ENCODE data around the gene ARHGAP21.
A peak's percentile ranks its signal among the peaks of the same experiment; 100 is the strongest.

The ARHGAP21 gene

GRCh38 chr10:24553051-24553612, 170.6 kb downstream of the ARHGAP21 start:
- H3K36me3 ChIP-seq (ENCODE audit: control insufficient read depth in 4 of 4, insufficient read depth in 4 of 4, low read length in 3 of 4), result no peaks in the 10 kb centered on the region
- ChIA-PET CTCF (no interaction called here), POLR2A (no interaction called here)
- no peak for DNase-seq
- H3K4me1 ChIP-seq (ENCODE audit: control extremely low read depth in 1 of 4, control insufficient read depth in 4 of 4, insufficient read depth in 4 of 4, low read length in 3 of 4), result peaks cover 0 to 15% (median 10%) of the 10 kb centered on the region in 4 experiments
- H3K27ac ChIP-seq (ENCODE audit: insufficient read depth in 1 of 2, low read depth in 1 of 2, low read length in 2 of 2, poor library complexity in 1 of 2, severe bottlenecking in 2 of 2), result no peak overlapping the region
- H3K4me3 ChIP-seq (ENCODE audit: control insufficient read depth in 1 of 7, extremely low read depth in 1 of 7, insufficient read depth in 4 of 7, low read depth in 2 of 7, low read length in 6 of 7), result no peak overlapping the region
- no peaks in the 10 kb centered on the region for H3K9me3 ChIP-seq (ENCODE audit: control extremely low read depth in 1 of 5, control insufficient read depth in 4 of 5, insufficient read depth in 2 of 5, low read depth in 1 of 5, low read length in 4 of 5)
- no peaks in the 10 kb centered on the region for H3K27me3 ChIP-seq (replicated peaks in 2 of 5; ENCODE audit: control insufficient read depth in 4 of 5, insufficient read depth in 5 of 5, low read length in 4 of 5)
- WGBS (ENCODE audit: insufficient coverage), result 89% methylated on average over 8 of the region's 10 CpGs

- CTCF ChIA-PET, result interaction anchor here (1.2 kb wide), 1 partner anchor 32 kb away, joined by 3 read pairs; no protein-coding TSS in a partner anchor
- WGBS (ENCODE audit: insufficient coverage), result 96% methylated on average over 21 of the region's 22 CpGs
- Histone ChIP-seq H3K4me1 (ENCODE audit: control extremely low read depth in 1 of 4, control insufficient read depth in 4 of 4, insufficient read depth in 4 of 4, low read length in 3 of 4) (peaks cover 0 to 15% (median 10%) of the 10 kb centered on the region in 4 experiments), H3K9me3 (ENCODE audit: control extremely low read depth in 1 of 5, control insufficient read depth in 4 of 5, insufficient read depth in 2 of 5, low read depth in 1 of 5, low read length in 4 of 5) (no peaks in the 10 kb centered on the region), H3K27me3 (replicated peaks in 2 of 5; ENCODE audit: control insufficient read depth in 4 of 5, insufficient read depth in 5 of 5, low read length in 4 of 5) (no peaks in the 10 kb centered on the region), H3K27ac (ENCODE audit: insufficient read depth in 1 of 2, low read depth in 1 of 2, low read length in 2 of 2, poor library complexity in 1 of 2, severe bottlenecking in 2 of 2) (no peak overlapping the region), H3K36me3 (ENCODE audit: control insufficient read depth in 4 of 4, insufficient read depth in 4 of 4, low read length in 3 of 4) (no peaks in the 10 kb centered on the region), H3K4me3 (ENCODE audit: control insufficient read depth in 1 of 7, extremely low read depth in 1 of 7, insufficient read depth in 4 of 7, low read depth in 2 of 7, low read length in 6 of 7) (no peak overlapping the region)
- peak in 1 of 3 donors; percentile 7 for DNase-seq
- POLR2A ChIA-PET, result no interaction called here
Observed at GRCh38 chr10:24552346-24553016, 171.2 kb downstream of the ARHGAP21 start.

GRCh38 chr10:24551161-24551560, 172.5 kb downstream of the ARHGAP21 start:
- no peaks in the 10 kb centered on the region for H3K27me3 ChIP-seq (replicated peaks in 2 of 5; ENCODE audit: control insufficient read depth in 4 of 5, insufficient read depth in 5 of 5, low read length in 4 of 5)
- H3K4me3 ChIP-seq (ENCODE audit: control insufficient read depth in 1 of 7, extremely low read depth in 1 of 7, insufficient read depth in 4 of 7, low read depth in 2 of 7, low read length in 6 of 7), result no peak overlapping the region
- H3K36me3 ChIP-seq (ENCODE audit: control insufficient read depth in 4 of 4, insufficient read depth in 4 of 4, low read length in 3 of 4), result no peaks in the 10 kb centered on the region
- WGBS (ENCODE audit: insufficient coverage), result 46% methylated on average over 1 of the region's 2 CpGs
- POLR2A ChIA-PET, result no interaction called here
- H3K9me3 ChIP-seq (ENCODE audit: control extremely low read depth in 1 of 5, control insufficient read depth in 4 of 5, insufficient read depth in 2 of 5, low read depth in 1 of 5, low read length in 4 of 5), result no peaks in the 10 kb centered on the region
- CTCF ChIA-PET, result interaction anchor here (1.2 kb wide), 1 partner anchor 31 kb away, joined by 3 read pairs; no protein-coding TSS in a partner anchor
- H3K4me1 ChIP-seq (ENCODE audit: control extremely low read depth in 1 of 4, control insufficient read depth in 4 of 4, insufficient read depth in 4 of 4, low read length in 3 of 4), result peaks cover 0 to 6% (median under 1%) of the 10 kb centered on the region in 4 experiments
- no peak for DNase-seq
- H3K27ac ChIP-seq (ENCODE audit: insufficient read depth in 1 of 2, low read depth in 1 of 2, low read length in 2 of 2, poor library complexity in 1 of 2, severe bottlenecking in 2 of 2), result no peak overlapping the region

GRCh38 chr10:24550680-24551079, 173.0 kb downstream of the ARHGAP21 start:
- WGBS (ENCODE audit: insufficient coverage), result 97% methylated on average over 8 of the region's 10 CpGs
- no peak overlapping the region for H3K27ac ChIP-seq (ENCODE audit: insufficient read depth in 1 of 2, low read depth in 1 of 2, low read length in 2 of 2, poor library complexity in 1 of 2, severe bottlenecking in 2 of 2)
- no peaks in the 10 kb centered on the region for H3K36me3 ChIP-seq (ENCODE audit: control insufficient read depth in 4 of 4, insufficient read depth in 4 of 4, low read length in 3 of 4)
- H3K9me3 ChIP-seq (ENCODE audit: control extremely low read depth in 1 of 5, control insufficient read depth in 4 of 5, insufficient read depth in 2 of 5, low read depth in 1 of 5, low read length in 4 of 5), result no peaks in the 10 kb centered on the region
- no peak overlapping the region for H3K4me3 ChIP-seq (ENCODE audit: control insufficient read depth in 1 of 7, extremely low read depth in 1 of 7, insufficient read depth in 4 of 7, low read depth in 2 of 7, low read length in 6 of 7)
- H3K27me3 ChIP-seq (replicated peaks in 2 of 5; ENCODE audit: control insufficient read depth in 4 of 5, insufficient read depth in 5 of 5, low read length in 4 of 5), result no peaks in the 10 kb centered on the region
- POLR2A ChIA-PET, result no interaction called here
- CTCF ChIA-PET, result interaction anchor here (1.0 kb wide), 1 partner anchor 16 kb away, joined by 3 read pairs; no protein-coding TSS in a partner anchor
- peaks cover 0 to 1% (median 0%) of the 10 kb centered on the region in 4 experiments for H3K4me1 ChIP-seq (ENCODE audit: control extremely low read depth in 1 of 4, control insufficient read depth in 4 of 4, insufficient read depth in 4 of 4, low read length in 3 of 4)
- DNase-seq, result no peak

GRCh38 chr10:24545585-24545984, 178.1 kb downstream of the ARHGAP21 start:
- CTCF ChIA-PET, result no interaction called here
- no CpG with 5 or more reads among the region's 3 CpGs for WGBS (ENCODE audit: insufficient coverage)

GRCh38 chr10:24544776-24545175, 178.9 kb downstream of the ARHGAP21 start:
- H3K36me3 ChIP-seq (ENCODE audit: control insufficient read depth in 4 of 4, insufficient read depth in 4 of 4, low read length in 3 of 4), result no peaks in the 10 kb centered on the region
- H3K27ac ChIP-seq (ENCODE audit: insufficient read depth in 1 of 2, low read depth in 1 of 2, low read length in 2 of 2, poor library complexity in 1 of 2, severe bottlenecking in 2 of 2), result no peak overlapping the region
- H3K4me1 ChIP-seq (ENCODE audit: control extremely low read depth in 1 of 4, control insufficient read depth in 4 of 4, insufficient read depth in 4 of 4, low read length in 3 of 4), result no peaks in the 10 kb centered on the region
- H3K27me3 ChIP-seq (replicated peaks in 2 of 5; ENCODE audit: control insufficient read depth in 4 of 5, insufficient read depth in 5 of 5, low read length in 4 of 5), result peaks cover 0 to 2% (median 0%) of the 10 kb centered on the region in 5 experiments
- H3K4me3 ChIP-seq (ENCODE audit: control insufficient read depth in 1 of 7, extremely low read depth in 1 of 7, insufficient read depth in 4 of 7, low read depth in 2 of 7, low read length in 6 of 7), result no peak overlapping the region
- ChIA-PET POLR2A (no interaction called here), CTCF (no interaction called here)
- no peak for DNase-seq
- no peaks in the 10 kb centered on the region for H3K9me3 ChIP-seq (ENCODE audit: control extremely low read depth in 1 of 5, control insufficient read depth in 4 of 5, insufficient read depth in 2 of 5, low read depth in 1 of 5, low read length in 4 of 5)
- 93% methylated on average over 10 of the region's 10 CpGs for WGBS (ENCODE audit: insufficient coverage)

More at GRCh38 chr10:24545585-24545984, 178.1 kb downstream of the ARHGAP21 start:
- POLR2A ChIA-PET, result no interaction called here
- H3K9me3 ChIP-seq (ENCODE audit: control extremely low read depth in 1 of 5, control insufficient read depth in 4 of 5, insufficient read depth in 2 of 5, low read depth in 1 of 5, low read length in 4 of 5), result no peaks in the 10 kb centered on the region
- H3K4me1 ChIP-seq (ENCODE audit: control extremely low read depth in 1 of 4, control insufficient read depth in 4 of 4, insufficient read depth in 4 of 4, low read length in 3 of 4), result no peaks in the 10 kb centered on the region
- no peaks in the 10 kb centered on the region for H3K36me3 ChIP-seq (ENCODE audit: control insufficient read depth in 4 of 4, insufficient read depth in 4 of 4, low read length in 3 of 4)
- H3K27ac ChIP-seq (ENCODE audit: insufficient read depth in 1 of 2, low read depth in 1 of 2, low read length in 2 of 2, poor library complexity in 1 of 2, severe bottlenecking in 2 of 2), result no peak overlapping the region
- no peak for DNase-seq
- peaks cover 0 to 2% (median 0%) of the 10 kb centered on the region in 5 experiments for H3K27me3 ChIP-seq (replicated peaks in 2 of 5; ENCODE audit: control insufficient read depth in 4 of 5, insufficient read depth in 5 of 5, low read length in 4 of 5)
- H3K4me3 ChIP-seq (ENCODE audit: control insufficient read depth in 1 of 7, extremely low read depth in 1 of 7, insufficient read depth in 4 of 7, low read depth in 2 of 7, low read length in 6 of 7), result no peak overlapping the region
